Hepatic stellate cell (primary cell): ENCODE results near the gene P2RX2.
"Not testable (repeated sequence)": the region's sequence is repeated elsewhere in the genome, so short reads cannot be mapped to it uniquely, and the experiment has no call there.

Experiments
- DNase-seq: peaks from one replicate; pipeline ENCODE4 v3.0.0; 2011; ENCODE audit warnings: low spot score

Gene P2RX2

DNA sequence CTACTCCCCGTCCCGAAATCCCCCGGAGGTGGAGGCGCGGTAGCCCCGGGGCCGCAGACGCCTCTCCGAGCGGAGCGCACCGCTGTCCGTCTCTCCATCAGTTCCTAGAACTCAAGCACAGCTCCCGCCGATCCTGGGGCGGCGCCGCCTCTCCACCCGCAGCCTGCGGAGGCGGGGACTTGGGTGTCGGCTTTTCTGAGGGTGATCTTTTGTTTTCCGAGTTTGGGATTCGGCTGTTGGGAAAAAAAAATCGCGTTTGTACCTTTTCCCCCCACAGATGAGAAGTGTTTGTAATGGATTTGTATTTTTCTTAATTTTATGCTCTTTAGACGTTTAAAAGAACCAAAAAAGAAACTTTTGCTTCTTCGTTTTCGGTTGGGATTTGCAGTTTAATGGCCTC is 34.8 kb upstream of the P2RX2 start:
- no peak for DNase-seq

DNA sequence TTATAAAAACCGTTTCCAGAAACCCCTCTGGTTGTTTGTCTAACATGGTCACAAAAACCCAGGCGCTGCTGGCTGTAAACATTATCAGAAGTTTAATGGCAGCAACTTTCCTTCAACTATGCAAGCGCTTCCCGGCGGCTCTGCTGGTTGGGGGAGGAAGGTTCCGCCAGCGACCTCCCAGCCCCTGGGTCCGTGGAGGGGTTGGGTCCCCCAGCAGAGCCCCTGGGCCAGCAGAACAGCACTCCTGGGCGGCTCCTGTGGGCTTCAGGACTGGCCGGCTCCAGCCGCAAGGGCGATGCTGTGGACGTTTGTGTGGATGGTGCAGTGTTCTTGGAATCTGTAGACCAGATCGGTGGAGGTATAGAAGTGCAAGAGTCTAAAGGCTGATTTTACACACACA is 34.1 kb upstream of the P2RX2 start:
- DNase-seq, result no peak

DNA sequence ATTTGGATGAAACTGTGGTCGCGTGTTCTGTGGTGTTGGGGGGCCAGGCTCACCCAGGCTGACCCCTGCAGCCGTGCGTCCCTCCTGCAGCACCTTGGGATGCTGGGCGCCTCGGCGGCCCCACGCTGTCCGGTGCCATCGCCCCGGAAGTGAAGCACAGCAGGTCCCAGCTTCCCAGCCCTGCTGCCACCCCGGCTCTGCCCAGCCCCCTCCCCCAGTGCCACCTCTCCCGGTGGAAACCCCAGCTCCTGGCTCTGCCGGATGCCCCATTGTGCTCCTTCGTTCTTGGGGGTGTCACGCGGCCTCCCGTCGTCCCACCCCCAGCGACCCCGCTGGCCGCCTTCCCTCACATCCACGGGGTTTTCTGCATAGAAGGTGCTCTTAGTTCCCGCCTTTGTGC is 33.4 kb upstream of the P2RX2 start:
- no peak for DNase-seq

GRCh38 chr12:132586929-132587328 is 31.6 kb upstream of the P2RX2 start:
- no peak for DNase-seq

- no peak for DNase-seq
Measured at GRCh38 chr12:132587781-132588180, 30.8 kb upstream of the P2RX2 start.

DNA sequence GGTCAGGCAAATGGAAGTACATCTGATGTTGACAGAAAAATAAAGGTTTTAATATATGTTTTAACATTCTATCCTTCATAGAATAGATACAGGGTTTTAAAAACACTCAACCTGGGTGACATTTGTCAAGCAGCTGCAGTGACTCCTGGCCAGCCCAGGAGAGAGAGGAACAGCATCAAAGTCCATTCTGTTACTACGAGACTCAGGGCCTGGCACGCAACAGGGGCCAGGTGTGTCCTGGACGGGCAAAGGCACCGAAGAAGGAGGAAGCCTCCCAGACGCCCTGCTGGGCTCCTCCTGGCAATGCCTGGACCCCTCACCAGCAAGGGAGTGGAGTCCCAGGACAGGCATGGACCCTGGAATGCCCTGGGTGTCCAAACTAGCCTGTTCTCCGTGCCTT is 30.3 kb upstream of the P2RX2 start:
- DNase-seq, result no peak

GRCh38 chr12:132588821-132589669 is 29.5 kb upstream of the P2RX2 start:
- no peak for DNase-seq

DNA sequence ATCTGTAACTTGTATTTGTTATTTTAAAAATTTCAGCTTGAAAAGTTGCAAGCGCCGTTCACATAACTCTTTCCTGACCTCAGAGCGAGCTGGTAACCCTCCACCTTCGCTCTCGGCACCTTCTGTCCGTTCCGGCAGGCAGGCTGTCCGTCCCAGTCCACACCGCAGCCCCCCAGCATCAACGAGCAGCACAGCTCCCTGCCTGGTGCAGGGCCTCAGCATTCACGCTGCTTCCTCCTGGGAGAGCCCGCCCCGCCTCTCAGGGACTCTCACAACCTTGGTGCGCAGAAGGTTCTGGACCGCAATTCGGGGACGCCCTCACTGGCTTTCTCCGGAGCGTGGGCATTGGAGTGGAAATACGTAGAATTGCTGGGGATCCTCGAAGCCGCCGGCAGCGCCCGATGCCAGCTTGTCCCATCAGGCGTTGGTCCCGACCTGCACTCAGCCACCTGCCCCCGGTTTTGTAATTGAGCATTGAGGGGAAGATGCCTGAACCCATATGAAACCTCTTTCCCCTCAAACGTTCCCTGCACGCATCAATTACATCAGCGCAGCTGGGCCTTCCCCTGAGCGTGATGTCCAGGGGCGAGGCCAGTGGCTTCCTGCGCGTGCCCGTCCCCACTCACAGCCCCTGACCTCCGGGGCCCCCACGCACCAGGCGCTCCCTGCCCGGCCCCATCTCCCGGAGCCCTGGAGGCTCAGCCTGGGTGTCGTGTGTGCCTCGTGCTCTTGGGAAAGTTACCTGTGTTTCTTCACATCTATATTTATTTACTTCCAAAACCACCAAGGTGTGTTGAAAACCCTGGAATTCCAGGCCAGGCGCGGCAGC is 27.3 kb upstream of the P2RX2 start:
- DNase-seq, result no peak

DNA sequence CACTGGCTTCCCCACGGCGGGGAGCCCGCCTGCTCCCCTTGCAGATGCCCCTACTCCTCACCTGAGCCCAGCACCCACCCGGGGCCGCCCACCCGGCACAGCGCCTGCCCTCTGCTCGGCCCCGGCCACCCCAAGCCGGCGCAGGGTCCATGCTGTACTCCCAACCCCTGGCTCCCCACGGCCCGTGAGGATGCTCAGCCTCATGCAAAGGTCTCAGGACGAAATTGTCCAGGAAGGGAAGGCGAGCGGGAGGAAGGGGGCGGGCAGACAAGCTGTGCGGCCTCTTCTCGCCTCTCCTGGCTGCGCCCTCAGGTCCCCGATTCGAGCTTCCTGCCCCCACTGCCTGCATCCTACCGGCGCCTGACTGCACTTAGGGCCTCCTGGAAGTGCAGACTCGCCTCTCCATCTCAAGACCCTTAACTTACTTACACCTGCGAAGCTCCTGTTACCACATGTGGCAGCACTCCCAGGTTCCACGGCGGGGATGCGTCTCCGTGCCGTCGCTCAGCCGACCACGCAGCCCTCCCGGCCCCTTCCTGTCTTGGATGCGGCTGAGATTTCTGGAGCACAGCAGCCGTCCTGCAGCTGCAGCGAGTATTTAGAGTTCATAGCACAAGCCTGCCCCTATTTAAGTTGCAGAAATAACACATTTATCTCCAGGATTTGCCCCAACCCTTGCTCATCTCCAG is 26.1 kb upstream of the P2RX2 start:
- no peak for DNase-seq

DNA sequence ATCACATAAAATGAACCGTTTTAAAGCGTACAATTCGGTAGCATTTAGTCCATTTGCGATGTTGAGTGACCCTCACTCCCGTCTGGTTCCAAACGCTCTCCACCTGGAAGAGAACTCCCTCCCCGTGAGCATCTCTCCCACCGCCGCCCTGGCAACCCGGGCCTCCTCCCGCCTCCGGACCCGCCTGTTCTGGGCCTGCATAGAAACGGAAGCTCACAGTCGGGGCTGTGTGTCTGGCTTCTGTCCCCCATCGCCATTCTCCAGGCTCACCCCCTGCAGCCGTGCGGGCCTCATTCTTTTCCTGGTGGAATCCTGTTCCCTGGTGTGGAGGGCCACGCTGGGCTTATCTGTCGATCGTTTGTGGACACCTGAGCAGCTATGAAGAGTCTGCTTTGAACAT is 25.5 kb upstream of the P2RX2 start:
- DNase-seq, result no peak

DNA sequence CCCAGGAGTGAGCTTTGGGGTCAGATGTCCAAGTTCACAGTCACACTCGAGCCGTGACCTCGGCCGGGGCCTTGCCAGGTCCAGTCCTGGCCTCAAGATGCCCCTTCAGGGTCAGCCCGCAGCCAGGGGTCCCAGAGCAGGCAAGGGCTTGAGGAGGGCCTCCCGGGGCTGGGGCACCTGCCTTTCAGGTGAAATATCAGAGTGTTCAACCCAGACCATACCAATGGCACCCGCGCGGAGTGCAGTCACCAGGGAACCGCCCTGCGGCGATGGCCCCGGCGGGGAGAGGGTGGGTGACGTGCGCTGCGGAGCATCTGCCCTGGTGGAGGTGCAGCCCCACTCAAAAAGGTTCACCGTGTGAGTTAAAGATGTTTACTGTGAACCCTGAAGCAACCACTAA is 25.1 kb upstream of the P2RX2 start:
- no peak for DNase-seq

DNA sequence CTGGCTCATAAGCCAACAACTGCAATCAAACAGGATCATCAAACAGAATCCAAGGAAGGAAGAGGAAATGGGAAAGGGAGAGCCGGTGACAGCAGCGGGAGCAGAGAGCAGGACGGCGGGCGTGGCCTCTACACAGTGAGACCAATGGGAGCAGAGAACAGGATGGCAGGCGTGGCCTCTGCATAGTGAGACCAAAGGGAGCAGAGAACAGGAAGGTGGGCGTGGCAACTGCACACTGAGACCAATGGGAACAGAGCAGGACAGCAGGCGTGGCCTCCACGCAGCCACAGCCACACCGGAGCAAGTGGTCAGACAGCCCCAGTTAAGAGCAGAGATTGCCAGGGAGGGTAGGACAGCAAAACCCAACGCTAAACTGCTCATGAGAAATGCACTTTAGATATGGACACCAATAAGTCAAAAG is 24.6 kb upstream of the P2RX2 start:
- peak; percentile 95 for DNase-seq

DNA sequence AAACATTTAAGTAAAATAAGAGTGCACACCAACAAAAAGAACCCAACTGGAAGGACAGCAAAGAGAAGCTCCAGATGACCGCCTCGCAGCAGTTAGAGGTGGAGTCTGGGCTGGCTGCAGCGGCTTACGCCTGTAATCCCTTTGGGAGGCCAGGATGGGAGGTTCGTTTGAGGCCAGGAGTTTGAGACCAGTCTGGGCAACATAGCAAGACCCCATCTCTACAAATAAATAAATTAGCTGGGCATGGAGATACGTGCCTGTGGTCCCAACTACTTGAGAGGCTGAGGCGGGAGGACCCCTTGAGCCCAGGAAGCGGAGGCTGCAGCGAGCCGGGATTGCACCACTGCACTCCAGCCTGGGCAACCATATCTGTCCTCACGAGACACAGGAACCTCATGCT is 23.4 kb upstream of the P2RX2 start:
- DNase-seq, result no peak

- no peak for DNase-seq
Measured at GRCh38 chr12:132596016-132596415, 22.6 kb upstream of the P2RX2 start.

DNA sequence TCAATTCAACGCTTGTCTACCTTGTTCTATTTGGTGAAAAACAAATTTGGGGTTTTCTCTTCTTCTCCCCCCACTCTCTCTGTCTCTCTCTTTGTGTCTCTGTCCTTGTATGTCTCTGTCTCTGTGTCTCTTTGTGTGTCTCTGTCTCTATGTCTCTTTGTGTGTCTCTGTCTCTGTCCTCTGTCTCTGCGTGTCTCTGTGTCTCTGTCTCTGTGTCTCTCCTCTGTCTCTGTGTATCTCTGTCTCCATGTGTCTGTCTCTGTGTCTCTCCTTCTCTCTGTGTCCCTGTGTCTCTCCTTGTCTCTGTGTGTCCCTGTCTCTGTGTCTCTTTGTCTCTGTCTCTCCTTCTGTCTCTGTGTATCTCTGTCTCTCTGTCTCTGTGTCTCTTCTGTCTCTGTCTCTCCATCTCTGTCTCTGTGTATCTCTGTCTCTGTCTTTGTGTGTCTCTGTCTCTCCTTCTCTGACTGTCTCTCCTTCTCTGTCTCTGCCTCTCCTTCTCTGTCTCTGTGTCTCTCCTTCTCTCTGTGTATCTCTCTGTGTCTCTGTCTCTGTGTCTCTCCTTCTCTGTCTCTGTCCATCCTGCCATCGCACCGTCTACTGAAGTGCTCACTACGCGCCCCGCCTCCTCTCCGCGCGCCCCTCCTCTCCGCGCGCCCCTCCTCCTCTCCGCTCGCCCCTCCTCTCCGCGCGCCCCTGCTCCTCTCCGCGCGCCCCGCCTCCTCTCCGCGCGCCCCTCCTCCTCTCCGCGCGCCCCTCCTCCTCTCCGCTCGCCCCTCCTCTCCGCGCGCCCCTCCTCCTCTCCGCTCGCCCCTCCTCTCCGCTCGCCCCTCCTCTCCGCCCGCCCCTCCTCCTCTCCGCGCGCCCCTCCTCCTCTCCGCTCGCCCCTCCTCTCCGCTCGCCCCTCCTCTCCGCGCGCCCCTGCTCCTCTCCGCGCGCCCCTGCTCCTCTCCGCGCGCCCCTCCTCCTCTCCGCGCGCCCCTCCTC is 21.0 kb upstream of the P2RX2 start:
- DNase-seq, result no peak

GRCh38 chr12:132599502-132599901 is 19.1 kb upstream of the P2RX2 start:
- DNase-seq, result not testable (repeated sequence)

DNA sequence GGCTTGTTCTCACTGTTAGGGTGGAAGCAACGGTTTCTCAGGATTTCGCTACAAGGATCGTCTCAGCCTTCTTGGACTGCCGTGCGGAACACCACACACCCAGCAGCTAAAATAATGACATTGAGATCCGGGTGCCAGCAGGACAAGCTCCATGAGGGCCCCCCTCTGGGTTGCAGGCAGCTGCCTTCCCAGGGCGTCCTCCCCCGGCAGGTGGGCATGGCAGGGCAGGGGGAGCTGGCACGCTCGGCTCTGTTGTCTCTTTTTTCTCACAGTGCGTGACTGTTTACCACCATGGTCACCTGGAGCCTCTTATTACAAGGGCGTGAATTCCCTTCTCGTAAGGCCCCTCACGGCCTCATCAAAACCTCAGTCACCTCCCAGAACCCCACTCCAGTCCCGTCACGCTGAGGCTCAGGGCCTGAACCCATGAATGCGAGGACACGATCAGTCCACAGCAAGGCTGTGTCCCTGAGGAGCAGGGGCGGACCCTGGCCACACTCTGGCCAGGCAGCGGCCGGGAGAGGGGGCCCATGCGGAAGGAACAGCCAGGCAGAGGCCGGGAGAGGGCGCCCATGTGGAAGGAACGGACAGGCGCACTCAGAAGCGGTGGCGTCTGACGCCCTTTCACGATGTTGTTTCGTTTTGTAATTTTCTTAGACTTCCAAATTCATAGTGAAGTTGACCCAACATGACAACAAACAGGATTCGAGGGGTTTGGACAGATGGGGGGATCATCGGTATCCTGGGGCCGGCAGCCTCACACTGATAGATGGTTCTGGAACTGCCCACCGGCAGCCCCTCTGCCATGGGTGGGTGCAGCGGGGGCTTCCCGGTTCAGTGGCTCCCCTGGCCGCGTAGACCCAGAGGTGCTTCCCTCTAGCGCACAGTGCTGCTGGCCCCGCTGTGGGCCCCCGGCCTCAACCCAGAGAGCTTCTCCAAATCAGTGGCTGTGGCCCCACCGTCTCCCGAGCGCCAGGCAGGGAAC is 18.2 kb upstream of the P2RX2 start:
- DNase-seq, result peak; percentile 85

- no peak for DNase-seq
Measured at GRCh38 chr12:132601171-132601883, 17.2 kb upstream of the P2RX2 start.

- DNase-seq, result no peak
Measured at GRCh38 chr12:132602572-132603239, 15.9 kb upstream of the P2RX2 start.
